Measurements from ENCODE around the gene RDX. TPM values are rescaled to one million over a fixed set of nuclear protein-coding genes. Genes with fewer than 3 reads are reported as not detected.
A peak's percentile ranks its signal among the peaks of the same experiment; 100 is the strongest.

The RDX gene
- total RNA-seq, 1 experiment from 2014 or later = 196 TPM

DNA sequence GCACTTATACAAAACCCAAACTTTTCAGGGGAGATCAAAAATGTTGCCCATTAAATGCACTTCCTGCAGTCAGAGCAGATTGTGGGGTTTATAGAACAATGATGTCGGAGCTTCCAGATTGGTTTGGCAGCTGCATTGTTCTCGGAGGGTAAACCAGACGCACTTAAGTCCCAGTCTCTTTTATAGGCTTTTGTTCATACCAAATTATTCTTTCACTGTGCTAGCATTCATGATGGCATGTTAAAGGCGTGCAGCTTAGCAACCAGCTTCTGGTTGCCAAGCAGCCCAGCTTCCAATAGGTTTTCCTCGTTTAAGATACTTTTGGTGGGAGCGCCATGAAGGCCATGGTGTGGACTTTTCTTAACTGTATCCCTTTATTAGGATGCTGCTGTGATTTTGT is 162.3 kb downstream of the RDX start:
- no peak overlapping the region for H3K27ac ChIP-seq
- intact Hi-C loops (cut with micrococcal nuclease; ENCODE audit: unreplicated experiment) = no loop called here
- H3K4me3 ChIP-seq = no peak overlapping the region
- H3K4me1 ChIP-seq (replicated peaks; ENCODE audit: insufficient read depth) = no peaks in the 10 kb centered on the region
- TF ChIP-seq, protein P1, sequence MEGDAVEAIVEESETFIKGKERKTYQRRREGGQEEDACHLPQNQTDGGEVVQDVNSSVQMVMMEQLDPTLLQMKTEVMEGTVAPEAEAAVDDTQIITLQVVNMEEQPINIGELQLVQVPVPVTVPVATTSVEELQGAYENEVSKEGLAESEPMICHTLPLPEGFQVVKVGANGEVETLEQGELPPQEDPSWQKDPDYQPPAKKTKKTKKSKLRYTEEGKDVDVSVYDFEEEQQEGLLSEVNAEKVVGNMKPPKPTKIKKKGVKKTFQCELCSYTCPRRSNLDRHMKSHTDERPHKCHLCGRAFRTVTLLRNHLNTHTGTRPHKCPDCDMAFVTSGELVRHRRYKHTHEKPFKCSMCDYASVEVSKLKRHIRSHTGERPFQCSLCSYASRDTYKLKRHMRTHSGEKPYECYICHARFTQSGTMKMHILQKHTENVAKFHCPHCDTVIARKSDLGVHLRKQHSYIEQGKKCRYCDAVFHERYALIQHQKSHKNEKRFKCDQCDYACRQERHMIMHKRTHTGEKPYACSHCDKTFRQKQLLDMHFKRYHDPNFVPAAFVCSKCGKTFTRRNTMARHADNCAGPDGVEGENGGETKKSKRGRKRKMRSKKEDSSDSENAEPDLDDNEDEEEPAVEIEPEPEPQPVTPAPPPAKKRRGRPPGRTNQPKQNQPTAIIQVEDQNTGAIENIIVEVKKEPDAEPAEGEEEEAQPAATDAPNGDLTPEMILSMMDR (conservative IDR thresholded peaks at IDR 0.05) = no peak
- TF ChIP-seq EZH2 (IDR thresholded peaks at IDR 0.05; ENCODE audit: low read depth) = no peak
- no TSS peak for BruUV-seq (replicated peaks)
- peaks cover 37% of the 10 kb centered on the region for H3K36me3 ChIP-seq (ENCODE audit: low read depth)
- H3K79me2 ChIP-seq (ENCODE audit: low read depth) = peaks cover 86% of the 10 kb centered on the region
- H3K9me3 ChIP-seq (ENCODE audit: insufficient read depth, low read depth) = no peaks in the 10 kb centered on the region; the same call in 1 of the 2 replicates
- ChIA-PET CTCF (no interaction called here), POLR2A (ENCODE audit: unreplicated experiment) (no interaction called here)
- H3F3A ChIP-seq (ENCODE audit: insufficient read depth, low read depth) = 0 out of 2 replicates have a peak, but pooled peaks cover 2% of the 10 kb centered on the region
- no peak overlapping the region for H2AFZ ChIP-seq
- no peak overlapping the region for H3K4me2 ChIP-seq
- peaks cover 5% of the 10 kb centered on the region; the same call in 1 of the 2 replicates for H4K20me1 ChIP-seq (ENCODE audit: insufficient read depth)
- H3K9me2 ChIP-seq (ENCODE audit: insufficient read depth) = peaks cover 5% of the 10 kb centered on the region; the same call in 1 of the 2 replicates
- peak in 1 of 2 experiments; percentile 34 for DNase-seq
- no peaks in the 10 kb centered on the region for H3K27me3 ChIP-seq (ENCODE audit: insufficient read depth, low read depth)

- no peak overlapping the region for H3K27ac ChIP-seq
- H3K79me2 ChIP-seq (ENCODE audit: low read depth) = peaks cover 89% of the 10 kb centered on the region
- TF ChIP-seq, protein P1 (conservative IDR thresholded peaks at IDR 0.05) = no peak
- TF ChIP-seq EZH2 (IDR thresholded peaks at IDR 0.05; ENCODE audit: low read depth) = no peak
- intact Hi-C loops (cut with micrococcal nuclease; ENCODE audit: unreplicated experiment) = no loop called here
- no peaks in the 10 kb centered on the region; the same call in 1 of the 2 replicates for H3K9me3 ChIP-seq (ENCODE audit: insufficient read depth, low read depth)
- H4K20me1 ChIP-seq (ENCODE audit: insufficient read depth) = peaks cover 5% of the 10 kb centered on the region; the same call in 1 of the 2 replicates
- H3K4me2 ChIP-seq = no peak overlapping the region
- POLR2A ChIA-PET (ENCODE audit: unreplicated experiment) = no interaction called here
- H3F3A ChIP-seq (ENCODE audit: insufficient read depth, low read depth) = 0 out of 2 replicates have a peak, but pooled peaks cover 2% of the 10 kb centered on the region
- CTCF ChIA-PET = no interaction called here
- DNase-seq = no peak
- no peaks in the 10 kb centered on the region for H3K4me1 ChIP-seq (replicated peaks; ENCODE audit: insufficient read depth)
- peaks cover 5% of the 10 kb centered on the region; the same call in 1 of the 2 replicates for H3K9me2 ChIP-seq (ENCODE audit: insufficient read depth)
- no peak overlapping the region for H2AFZ ChIP-seq
- no TSS peak for BruUV-seq (replicated peaks)
- no peaks in the 10 kb centered on the region for H3K27me3 ChIP-seq (ENCODE audit: insufficient read depth, low read depth)
- peaks cover 36% of the 10 kb centered on the region for H3K36me3 ChIP-seq (ENCODE audit: low read depth)
- H3K4me3 ChIP-seq = no peak overlapping the region
Measured at GRCh38 chr11:110133160-110133559, 163.3 kb downstream of the RDX start.

- H3K79me2 ChIP-seq (ENCODE audit: low read depth) = peaks cover 91% of the 10 kb centered on the region
- no peak for DNase-seq
Measured at GRCh38 chr11:110131386-110132123, 164.9 kb downstream of the RDX start.

More at GRCh38 chr11:110131386-110132123, 164.9 kb downstream of the RDX start:
- Histone ChIP-seq H3K4me1 (replicated peaks; ENCODE audit: insufficient read depth) (no peaks in the 10 kb centered on the region), H3K9me2 (ENCODE audit: insufficient read depth) (peaks cover 5% of the 10 kb centered on the region; the same call in 1 of the 2 replicates), H3K4me3 (no peak overlapping the region), H3K9me3 (ENCODE audit: insufficient read depth, low read depth) (no peaks in the 10 kb centered on the region; the same call in 1 of the 2 replicates), H3K36me3 (ENCODE audit: low read depth) (peaks cover 24% of the 10 kb centered on the region), H4K20me1 (ENCODE audit: insufficient read depth) (peaks cover 5% of the 10 kb centered on the region; the same call in 1 of the 2 replicates), H3K4me2 (no peak overlapping the region), H2AFZ (no peak overlapping the region), H3F3A (ENCODE audit: insufficient read depth, low read depth) (0 out of 2 replicates have a peak, but pooled peaks cover 2% of the 10 kb centered on the region), H3K27me3 (ENCODE audit: insufficient read depth, low read depth) (no peaks in the 10 kb centered on the region), H3K27ac (no peak overlapping the region)
- CTCF ChIA-PET = no interaction called here
- BruUV-seq (replicated peaks) = no TSS peak
- intact Hi-C loops (cut with micrococcal nuclease; ENCODE audit: unreplicated experiment) = no loop called here
- POLR2A ChIA-PET (ENCODE audit: unreplicated experiment) = no interaction called here
- TF ChIP-seq, protein P1 (conservative IDR thresholded peaks at IDR 0.05) = no peak
- no peak for TF ChIP-seq EZH2 (IDR thresholded peaks at IDR 0.05; ENCODE audit: low read depth)

Data from PC-9 (cell line).